ENCODE results near the gene TM7SF2. TPM values are rescaled to one million over a fixed set of nuclear protein-coding genes. Genes with fewer than 3 reads are reported as not detected.
A peak's percentile ranks its signal among the peaks of the same experiment; 100 is the strongest.

Gene TM7SF2
- total and polyA plus RNA-seq, 8 donors: 7.6 to 118 (median 41.5) TPM

- no peak for DNase-seq
- no peaks in the 10 kb centered on the region for H3K9me3 ChIP-seq
- H3K27me3 ChIP-seq: no peaks in the 10 kb centered on the region
- H3K36me3 ChIP-seq: peaks cover 38 to 54% (median 52%) of the 10 kb centered on the region in 4 donors
- H3K4me3 ChIP-seq: peak overlapping the region; percentile 67 to 93 (median 74)
- H3K27ac ChIP-seq: peak overlapping the region in 4 of 5 donors; percentile 93 to 96 (median 94)
- WGBS, 5 donors: 65 to 84% (median 82%) methylated on average over 3 of the region's 3 CpGs
- TF ChIP-seq POLR2AphosphoS5 (IDR thresholded peaks at IDR 0.05) (no peak), CTCF (IDR thresholded peaks at IDR 0.05) (no peak), POLR2A (IDR thresholded peaks at IDR 0.05) (no peak), EP300 (IDR thresholded peaks at IDR 0.05) (no peak)
- H3K4me1 ChIP-seq: peaks cover 26 to 83% (median 56%) of the 10 kb centered on the region in 4 donors
- intact Hi-C loops (cut with DNase I; ENCODE audit: low total_unique reads): loop anchor here (10.0 kb wide), 1 partner anchor 54 kb away; the partner anchor contains the start of gene SPDYC
Measured at GRCh38 chr11:65120831-65121230, 9.2 kb downstream of the TM7SF2 start.

GRCh38 chr11:65121447-65121864, 9.8 kb downstream of the TM7SF2 start:
- peak in 1 of 2 donors; percentile 70 for DNase-seq
- H3K36me3 ChIP-seq: peaks cover 44 to 57% (median 54%) of the 10 kb centered on the region in 4 donors
- peak overlapping the region; percentile 93 to 96 (median 95) for H3K27ac ChIP-seq
- no peaks in the 10 kb centered on the region for H3K27me3 ChIP-seq
- peak overlapping the region; percentile 67 to 93 (median 74) for H3K4me3 ChIP-seq
- peaks cover 20 to 77% (median 49%) of the 10 kb centered on the region in 4 donors for H3K4me1 ChIP-seq
- 1 to 2% (median 1%) methylated on average over 22 of the region's 22 CpGs for WGBS, 5 donors
- TF ChIP-seq CTCF (IDR thresholded peaks at IDR 0.05) (no peak), POLR2A (IDR thresholded peaks at IDR 0.05) (no peak), EP300 (IDR thresholded peaks at IDR 0.05) (no peak), POLR2AphosphoS5 (IDR thresholded peaks at IDR 0.05) (no peak)
- intact Hi-C loops (cut with DNase I; ENCODE audit: low total_unique reads): loop anchor here (10.0 kb wide), 1 partner anchor 53 kb away; the partner anchor contains the start of gene SPDYC
- H3K9me3 ChIP-seq: no peaks in the 10 kb centered on the region

- no peaks in the 10 kb centered on the region for H3K27me3 ChIP-seq
- H3K9me3 ChIP-seq: no peaks in the 10 kb centered on the region
- peaks cover 48 to 64% (median 60%) of the 10 kb centered on the region in 4 donors for H3K36me3 ChIP-seq
- intact Hi-C loops (cut with DNase I; ENCODE audit: low total_unique reads): loop anchor here (10.0 kb wide), 1 partner anchor 53 kb away; the partner anchor contains the start of gene SPDYC
- H3K27ac ChIP-seq: peak within 1 kb of the TSS; percentile 93 to 96 (median 95)
- TF ChIP-seq POLR2AphosphoS5 (IDR thresholded peaks at IDR 0.05) (peak; percentile 98 to 100 (median 99)), CTCF (IDR thresholded peaks at IDR 0.05) (peak in 1 of 7 experiments; percentile 25), EP300 (IDR thresholded peaks at IDR 0.05) (no peak), POLR2A (IDR thresholded peaks at IDR 0.05) (peak in 2 of 4 donors; percentile 79 to 94)
- 0 to 1% (median 0%) methylated on average over 48 to 64 of the region's 64 CpGs for WGBS, 5 donors
- peak; percentile 99 to 100 for DNase-seq
- H3K4me3 ChIP-seq: peak within 1 kb of the TSS; percentile 67 to 93 (median 74)
- H3K4me1 ChIP-seq: peaks cover 14 to 71% (median 43%) of the 10 kb centered on the region in 4 donors
Measured at GRCh38 chr11:65121865-65122696, 10.4 kb downstream of the TM7SF2 start, which contains the start of the genes FAU and MRPL49. Gene FAU, minus strand, starts transcription at chr11:65122134. Its CDS starts 321 bp downstream, at chr11:65121813. Gene MRPL49, plus strand, starts transcription at chr11:65122321. Its CDS starts 26 bp downstream, at chr11:65122347.

- H3K27me3 ChIP-seq: no peaks in the 10 kb centered on the region
- no peaks in the 10 kb centered on the region for H3K9me3 ChIP-seq
- no peak for DNase-seq
- H3K4me3 ChIP-seq: no peak overlapping the region
- intact Hi-C loops (cut with DNase I; ENCODE audit: low total_unique reads): loop anchor here (10.0 kb wide), 1 partner anchor 50 kb away; the partner anchor contains the start of gene SPDYC
- H3K4me1 ChIP-seq: peaks cover 14 to 52% (median 38%) of the 10 kb centered on the region in 4 donors
- H3K36me3 ChIP-seq: peaks cover 65 to 71% (median 70%) of the 10 kb centered on the region in 4 donors
- 76 to 90% (median 86%) methylated on average over 5 of the region's 5 CpGs for WGBS, 5 donors
- H3K27ac ChIP-seq: no peak overlapping the region
- no peak for TF ChIP-seq POLR2AphosphoS5 (IDR thresholded peaks at IDR 0.05)
- no peak for TF ChIP-seq EP300 (IDR thresholded peaks at IDR 0.05)
- TF ChIP-seq CTCF (IDR thresholded peaks at IDR 0.05): no peak
- TF ChIP-seq POLR2A (IDR thresholded peaks at IDR 0.05): no peak
Measured at GRCh38 chr11:65124480-65125196, 13.0 kb downstream of the TM7SF2 start.
